ENCODE data around the gene L1TD1.

DNA sequence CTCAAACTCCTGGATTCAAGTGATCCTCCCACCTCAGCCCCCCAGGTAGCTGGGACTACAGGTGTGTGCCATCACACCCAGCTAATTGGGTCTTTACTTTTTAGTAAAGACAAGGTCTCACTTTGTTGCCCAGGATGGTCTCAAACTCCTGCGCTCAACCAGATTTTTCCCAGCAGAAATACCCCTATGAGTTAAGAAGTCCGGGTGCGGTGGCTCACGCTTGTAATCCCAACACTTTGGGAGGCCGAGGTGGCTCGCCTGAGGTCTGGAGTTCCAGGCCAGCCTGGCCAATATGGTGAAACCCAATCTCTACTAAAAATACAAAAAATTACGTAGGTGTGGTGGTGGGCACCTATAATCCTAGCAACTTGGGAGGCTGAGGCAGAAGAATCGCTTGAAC, 6.5 kb upstream of the L1TD1 start:
- TF ChIP-seq, protein P1, sequence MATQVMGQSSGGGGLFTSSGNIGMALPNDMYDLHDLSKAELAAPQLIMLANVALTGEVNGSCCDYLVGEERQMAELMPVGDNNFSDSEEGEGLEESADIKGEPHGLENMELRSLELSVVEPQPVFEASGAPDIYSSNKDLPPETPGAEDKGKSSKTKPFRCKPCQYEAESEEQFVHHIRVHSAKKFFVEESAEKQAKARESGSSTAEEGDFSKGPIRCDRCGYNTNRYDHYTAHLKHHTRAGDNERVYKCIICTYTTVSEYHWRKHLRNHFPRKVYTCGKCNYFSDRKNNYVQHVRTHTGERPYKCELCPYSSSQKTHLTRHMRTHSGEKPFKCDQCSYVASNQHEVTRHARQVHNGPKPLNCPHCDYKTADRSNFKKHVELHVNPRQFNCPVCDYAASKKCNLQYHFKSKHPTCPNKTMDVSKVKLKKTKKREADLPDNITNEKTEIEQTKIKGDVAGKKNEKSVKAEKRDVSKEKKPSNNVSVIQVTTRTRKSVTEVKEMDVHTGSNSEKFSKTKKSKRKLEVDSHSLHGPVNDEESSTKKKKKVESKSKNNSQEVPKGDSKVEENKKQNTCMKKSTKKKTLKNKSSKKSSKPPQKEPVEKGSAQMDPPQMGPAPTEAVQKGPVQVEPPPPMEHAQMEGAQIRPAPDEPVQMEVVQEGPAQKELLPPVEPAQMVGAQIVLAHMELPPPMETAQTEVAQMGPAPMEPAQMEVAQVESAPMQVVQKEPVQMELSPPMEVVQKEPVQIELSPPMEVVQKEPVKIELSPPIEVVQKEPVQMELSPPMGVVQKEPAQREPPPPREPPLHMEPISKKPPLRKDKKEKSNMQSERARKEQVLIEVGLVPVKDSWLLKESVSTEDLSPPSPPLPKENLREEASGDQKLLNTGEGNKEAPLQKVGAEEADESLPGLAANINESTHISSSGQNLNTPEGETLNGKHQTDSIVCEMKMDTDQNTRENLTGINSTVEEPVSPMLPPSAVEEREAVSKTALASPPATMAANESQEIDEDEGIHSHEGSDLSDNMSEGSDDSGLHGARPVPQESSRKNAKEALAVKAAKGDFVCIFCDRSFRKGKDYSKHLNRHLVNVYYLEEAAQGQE (IDR thresholded peaks at IDR 0.05; ENCODE audit: insufficient read depth in 1 of 2, low read depth in 2 of 2, low read length in 2 of 2): no peak
- TF ChIP-seq TAF1 (IDR thresholded peaks at IDR 0.05; ENCODE audit: borderline replicate concordance, insufficient read depth, low read length): no peak
- TF ChIP-seq SIN3A (IDR thresholded peaks at IDR 0.05; ENCODE audit: borderline replicate concordance, insufficient read depth, low read length): no peak

All from PFSK-1 (cell line).